Measurements from ENCODE around the gene KIF6.
"Not testable (repeated sequence)": the region's sequence is repeated elsewhere in the genome, so short reads cannot be mapped to it uniquely, and the experiment has no call there.

KIF6 gene

DNA sequence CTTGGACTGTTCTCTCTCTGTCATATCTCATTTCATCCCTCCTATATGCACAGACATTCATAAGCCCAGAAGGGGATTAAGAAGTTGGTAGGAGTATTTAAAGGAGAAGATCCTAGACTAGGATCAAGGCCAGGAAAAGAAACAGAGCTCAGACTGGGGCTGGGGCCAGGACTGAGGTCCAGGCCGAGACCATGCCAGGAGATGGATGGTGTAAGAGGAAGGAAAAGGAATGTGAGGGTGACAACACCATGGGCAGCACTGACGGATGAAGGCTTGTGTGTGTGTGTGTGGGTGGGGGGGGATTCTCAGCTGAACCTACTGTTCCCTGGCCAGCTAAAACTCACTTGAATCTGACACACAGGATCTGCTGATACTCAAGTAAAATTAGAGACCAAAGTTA, 182.1 kb downstream of the KIF6 start:
- DNase-seq = no peak

DNA sequence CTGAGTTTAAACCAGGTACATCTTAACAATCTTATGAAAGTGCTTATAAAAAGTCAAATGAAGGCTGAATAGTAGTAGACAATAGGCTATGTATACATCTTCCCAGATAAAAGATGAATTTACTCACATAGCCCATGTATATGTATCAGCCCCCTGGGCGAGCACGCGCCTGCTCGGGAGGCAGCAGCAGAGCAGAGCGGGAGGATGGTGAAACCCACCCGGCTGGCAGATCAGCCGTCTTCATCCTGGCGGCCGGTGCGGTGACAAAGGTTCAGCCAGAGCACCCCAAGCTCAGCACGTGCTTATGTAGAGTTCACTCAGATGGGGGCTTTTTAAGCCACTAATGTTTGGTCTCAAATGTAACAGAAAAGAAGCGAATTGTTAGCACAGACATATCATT, 184.8 kb downstream of the KIF6 start:
- no peak for DNase-seq

DNA sequence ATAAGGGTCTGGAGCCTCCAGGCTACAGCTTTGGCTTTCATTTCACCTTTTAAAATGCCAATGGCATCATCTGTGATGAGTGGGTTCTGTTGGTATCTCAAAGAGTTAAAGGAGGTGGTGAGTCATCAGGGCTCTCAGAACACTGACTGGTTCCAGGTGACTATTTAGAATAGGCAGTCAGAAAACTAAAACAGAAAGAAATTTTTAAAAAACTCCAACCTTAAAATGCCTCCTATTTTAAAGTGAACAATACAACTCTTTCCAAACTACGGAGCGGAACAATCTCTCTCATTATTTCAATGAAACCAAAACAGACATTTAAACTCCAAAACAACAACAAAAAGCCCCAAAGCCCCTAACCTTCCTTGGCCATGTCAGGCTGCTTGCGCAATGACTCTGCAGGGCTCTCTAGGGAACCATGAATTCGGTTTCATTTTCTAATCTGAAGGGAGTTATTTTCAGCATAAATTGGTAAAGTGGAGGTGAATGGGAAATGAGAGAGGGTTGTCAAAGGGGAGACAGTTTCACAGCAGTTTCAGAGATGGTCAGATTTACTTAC, 194.9 kb downstream of the KIF6 start:
- DNase-seq = no peak

DNA sequence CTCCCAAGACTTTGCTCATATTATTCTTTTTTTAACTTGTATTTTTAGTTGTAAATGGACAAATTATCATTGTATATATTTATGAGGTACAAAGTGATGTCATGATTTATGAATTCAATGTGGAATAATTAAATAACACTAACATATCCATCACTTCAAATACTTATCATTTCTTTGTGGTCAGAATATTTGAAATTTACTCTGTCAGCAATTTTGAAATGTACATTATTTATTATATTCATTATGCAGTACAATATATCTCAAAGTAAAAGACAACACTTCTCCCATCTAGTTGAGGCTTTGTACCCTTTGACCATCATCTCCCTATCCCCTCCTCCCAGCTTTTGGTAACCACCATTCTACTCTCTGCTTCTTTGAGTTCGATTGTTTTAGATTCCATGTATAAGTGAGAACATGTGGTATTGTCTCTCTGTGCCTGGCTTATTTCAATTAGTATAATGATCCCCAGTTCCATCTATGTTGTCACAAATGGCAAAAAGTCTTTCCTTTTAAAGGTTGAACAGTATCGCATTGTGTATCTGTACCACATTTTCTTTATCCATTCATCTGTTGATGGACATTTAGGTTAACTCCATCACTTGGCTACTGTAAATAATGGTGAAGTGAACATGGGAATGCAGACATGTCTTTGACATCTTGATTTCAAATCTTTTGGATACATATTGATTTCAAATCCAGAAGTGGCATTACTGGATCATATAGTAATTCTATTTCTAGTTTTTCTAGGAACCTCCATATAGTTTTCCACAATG, 197.2 kb downstream of the KIF6 start:
- DNase-seq = no peak

DNA sequence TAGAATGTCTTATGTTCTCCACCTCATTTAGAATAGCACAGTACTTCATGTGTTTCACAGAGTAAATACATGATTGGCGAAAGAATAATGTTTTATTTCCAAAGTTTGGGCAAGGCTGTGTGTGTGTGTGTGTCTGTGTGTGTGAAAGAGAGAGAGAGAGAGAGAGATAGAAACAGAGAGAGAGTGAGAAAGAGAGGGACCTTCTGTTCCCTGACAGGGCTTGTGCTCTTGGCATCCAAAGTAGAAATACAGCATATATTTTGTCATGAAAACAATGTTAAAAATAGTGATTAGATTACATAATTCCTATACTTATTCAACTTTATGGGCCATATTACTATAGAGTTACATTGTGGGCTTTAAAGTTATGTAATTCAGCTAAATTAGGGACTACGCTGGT, 201.2 kb downstream of the KIF6 start:
- no peak for DNase-seq

DNA sequence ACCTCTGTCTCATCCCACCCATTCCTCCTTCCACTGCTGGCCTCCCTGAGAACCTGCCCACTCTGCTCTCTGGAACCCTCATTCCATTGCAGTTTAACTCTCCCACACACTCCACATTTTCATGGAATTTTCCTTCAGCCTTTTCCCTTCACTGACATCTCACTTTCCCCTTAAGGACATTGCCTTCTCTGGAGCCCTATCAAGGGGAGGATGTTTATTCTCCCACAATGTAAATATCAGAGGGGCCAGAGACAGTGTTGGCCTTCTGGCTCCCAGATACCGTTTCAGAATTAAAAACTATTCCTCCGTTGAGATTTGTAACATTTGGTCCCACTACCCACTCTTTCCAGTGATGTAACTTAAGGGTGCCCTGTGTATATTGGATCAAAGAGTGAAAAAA, 203.2 kb downstream of the KIF6 start:
- DNase-seq = no peak

DNA sequence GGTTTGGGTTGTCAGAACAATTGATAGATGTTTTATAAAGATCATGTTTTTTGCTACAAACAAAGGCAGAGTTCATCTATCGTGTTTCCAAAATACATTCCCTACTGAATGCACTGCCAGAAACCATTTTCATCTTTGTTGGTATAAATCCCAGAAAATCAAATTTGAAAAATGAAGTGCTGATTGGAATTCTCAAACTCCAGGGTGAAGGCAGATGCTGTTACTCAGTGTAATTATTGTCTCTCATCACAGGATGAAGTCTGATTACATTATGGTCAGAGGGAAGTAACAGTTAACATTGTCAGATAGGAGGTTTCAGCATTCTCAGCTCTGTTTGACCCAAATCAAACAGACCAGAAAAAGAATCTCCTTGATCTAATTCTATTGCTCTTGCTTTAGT, 204.3 kb downstream of the KIF6 start:
- no peak for DNase-seq

DNA sequence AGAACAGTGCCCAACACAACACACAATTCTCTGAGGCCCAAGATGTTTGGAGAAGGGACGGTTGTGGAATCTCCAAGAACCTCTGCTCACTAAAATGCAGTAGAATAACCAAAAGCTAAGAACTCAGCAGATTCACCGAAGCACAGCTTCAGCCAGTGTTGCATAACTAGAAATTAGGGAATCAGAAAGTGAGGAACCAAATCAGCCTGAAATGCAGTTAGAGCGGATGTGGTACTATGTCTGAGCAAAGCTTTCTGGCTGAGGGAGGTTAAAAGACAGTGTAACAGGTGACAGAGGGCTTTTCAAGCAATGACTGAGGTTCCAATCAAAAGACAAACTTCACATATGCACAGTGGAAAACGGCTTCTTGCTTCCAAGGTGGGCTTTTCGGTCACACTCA, 204.8 kb downstream of the KIF6 start:
- no peak for DNase-seq

DNA sequence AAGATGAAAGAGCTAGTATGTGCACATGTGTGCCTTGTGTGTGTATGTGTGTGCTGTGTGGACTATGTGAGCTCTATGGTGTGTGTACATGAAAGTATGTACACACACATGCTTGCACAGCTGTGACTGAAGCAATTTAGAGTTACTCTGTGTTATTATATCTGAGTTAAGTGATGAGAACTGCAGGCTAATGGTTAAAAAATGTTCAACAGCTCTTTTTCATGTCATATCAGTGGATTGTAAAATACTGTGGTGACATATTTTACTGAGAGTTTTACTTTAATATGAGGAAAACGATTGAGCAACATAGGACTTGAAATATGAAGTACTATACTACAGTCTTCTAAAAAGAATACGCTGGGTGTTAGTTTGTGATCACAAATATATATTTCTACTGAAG, 207.0 kb downstream of the KIF6 start:
- no peak for DNase-seq

DNA sequence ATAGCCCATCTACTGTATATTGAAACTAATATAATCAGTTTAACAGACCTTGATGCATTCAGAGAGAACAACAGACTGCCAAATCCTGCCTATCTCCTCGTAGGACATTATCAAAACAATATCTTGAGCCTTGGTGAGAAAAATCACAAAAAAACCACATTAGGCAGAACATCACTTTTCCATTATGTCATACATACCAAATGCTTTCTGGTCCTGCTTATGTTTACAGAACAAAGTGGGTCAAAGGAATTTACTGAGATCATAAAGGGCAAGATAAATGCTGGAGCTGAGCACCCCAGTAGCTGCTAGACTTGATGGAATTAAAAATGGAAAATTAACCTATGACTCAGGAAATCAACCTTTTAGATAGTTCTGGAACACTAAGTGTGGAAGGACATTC, 207.5 kb downstream of the KIF6 start:
- no peak for DNase-seq

DNA sequence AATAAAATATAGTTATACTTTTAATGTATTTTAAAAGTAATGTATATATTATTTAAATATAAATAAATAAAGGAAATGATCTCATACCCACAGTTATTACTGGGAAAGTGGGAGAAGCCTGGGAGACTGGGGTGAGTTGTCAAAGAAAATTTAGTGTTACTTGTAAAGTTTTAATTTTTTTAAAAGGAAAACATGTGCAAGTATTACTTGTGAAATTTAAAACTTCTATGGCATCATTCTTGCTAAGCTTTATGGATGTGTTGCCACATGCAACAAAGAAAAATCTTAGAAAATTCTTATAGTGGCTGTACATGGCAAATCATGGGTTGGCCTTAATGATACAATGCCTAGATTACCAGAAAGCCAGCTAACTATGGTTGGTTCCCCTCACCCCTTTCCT, 208.7 kb downstream of the KIF6 start:
- no peak for DNase-seq

DNA sequence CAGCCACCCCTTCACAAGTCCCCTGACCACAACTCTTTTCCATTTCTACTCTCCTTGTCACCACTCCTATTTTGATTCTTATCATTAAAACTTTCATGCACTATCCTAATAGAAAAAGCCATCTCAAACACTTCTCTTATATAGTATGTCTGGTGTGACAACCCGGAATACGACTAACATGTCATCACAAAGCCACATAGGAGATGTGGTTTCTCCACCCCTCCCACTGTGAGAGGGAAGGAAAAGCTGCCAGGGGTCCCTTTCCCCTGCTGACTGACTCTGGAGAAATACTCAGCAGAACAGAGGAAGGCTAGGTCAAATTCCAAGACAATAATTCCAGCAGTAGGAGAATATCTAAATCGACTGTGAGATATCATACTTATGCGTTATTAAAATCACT, 209.7 kb downstream of the KIF6 start:
- no peak for DNase-seq

DNA sequence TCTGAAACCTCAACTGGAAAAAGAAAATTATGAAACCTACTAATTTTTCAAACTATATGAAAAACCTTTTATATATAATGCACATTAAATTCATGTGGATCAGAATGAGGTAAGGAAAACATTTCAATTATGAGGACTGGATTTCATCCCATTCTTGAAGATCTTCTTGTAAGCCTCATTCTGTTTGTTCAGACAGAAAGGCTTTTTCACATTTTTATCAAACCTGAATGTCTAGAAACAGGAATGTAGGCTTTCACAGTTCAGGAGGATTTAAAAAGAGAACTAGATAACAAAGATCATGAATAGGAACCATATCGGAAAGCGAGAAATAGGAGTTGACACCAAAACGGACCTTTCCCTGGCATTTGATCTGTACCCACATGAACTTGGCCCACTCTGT, 210.2 kb downstream of the KIF6 start:
- no peak for DNase-seq

DNA sequence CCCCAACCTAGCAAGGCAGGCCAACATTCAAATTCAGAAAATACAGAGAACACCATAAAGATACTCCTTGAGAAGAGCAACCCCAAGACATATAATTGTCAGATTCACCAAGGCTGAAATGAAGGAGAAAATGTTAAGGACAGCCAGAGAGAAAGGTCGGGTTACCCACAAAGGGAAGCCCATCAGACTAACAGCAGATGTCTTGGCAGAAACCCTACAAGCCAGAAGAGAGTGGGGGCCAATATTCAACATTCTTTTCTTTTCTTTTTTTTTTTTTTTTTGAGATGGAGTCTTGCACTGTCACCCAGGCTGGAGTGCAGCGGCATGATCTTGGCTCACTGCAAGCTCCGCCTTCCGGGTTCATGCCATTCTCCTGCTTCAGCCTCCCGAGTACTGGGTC, 215.4 kb downstream of the KIF6 start:
- not testable (repeated sequence) for DNase-seq

DNA sequence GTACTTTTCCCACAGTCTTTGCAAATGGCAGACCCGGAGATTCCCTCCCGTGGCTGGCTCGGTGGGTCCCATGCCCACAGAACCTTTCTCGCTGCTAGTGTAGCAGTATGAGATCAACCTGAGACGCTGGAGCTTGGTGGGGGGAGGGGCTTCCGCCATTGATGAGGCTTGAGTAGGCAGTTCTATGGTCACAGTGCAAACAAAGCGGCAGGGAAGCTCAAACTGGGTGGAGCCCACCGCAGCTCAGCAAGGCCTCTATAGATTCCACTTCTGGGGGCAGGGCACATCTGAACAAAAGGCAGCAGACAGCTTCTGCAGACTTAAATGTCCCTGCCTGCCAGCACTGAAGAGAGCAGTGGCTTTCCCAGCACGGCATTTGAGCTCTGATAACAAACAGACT, 216.7 kb downstream of the KIF6 start:
- DNase-seq = no peak

DNA sequence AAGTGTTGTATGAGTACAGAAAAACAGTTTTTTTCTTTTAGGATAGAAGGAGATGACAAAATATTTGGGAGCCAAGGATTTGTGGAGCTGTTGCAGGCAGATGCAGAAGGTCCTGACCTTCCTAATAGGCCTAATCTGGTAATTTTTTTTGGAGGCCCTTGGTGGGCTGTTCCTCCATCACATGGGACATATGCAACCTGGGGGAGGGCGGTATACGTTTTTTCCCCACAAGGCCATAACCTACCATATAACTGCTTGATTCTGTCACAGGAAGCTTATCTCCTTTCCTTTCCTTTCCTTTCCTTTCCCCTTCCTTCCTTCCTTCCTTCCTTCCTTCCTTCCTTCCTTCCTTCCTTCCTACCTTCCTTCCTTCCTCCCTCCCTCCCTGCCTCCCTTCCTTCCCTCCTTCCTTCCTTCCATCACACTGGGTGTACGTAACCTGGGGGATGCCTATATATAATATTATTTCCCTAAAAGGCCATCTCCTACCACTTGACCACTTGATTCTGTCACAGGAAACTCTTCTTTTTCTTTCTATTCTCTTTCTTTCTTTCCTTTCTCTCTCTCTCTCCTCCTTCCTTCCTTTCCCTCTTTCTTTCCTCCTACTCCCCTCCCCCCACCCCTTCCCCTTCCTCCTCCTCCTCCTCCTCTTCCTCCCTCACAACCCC, 217.7 kb downstream of the KIF6 start:
- DNase-seq = no peak

DNA sequence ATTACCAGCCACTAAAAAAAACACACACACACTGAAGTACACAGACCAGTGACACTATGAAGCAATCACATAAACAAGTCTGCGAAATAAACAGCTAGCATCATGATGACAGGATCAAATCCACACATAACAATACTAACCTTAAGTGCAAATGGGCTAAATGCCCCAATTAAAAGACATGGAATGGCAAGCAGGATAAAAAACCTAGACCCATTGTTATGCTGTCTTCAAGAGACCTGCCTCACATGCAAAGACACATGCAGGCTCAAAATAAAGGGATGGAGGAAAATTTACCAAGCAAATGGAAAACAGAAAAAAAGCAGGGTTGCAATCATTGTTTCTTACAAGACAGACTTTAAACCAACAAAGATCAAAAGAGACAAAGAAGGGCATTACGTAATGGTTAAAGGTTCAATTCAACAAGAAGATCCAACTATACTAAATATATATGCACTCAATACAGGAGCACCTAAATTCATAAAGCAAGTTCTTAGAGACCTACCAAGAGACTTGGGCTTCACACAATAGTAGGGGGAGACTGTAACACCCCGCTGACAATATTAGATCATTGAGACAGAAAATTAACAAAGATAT, 222.7 kb downstream of the KIF6 start:
- DNase-seq = not testable (repeated sequence)

DNA sequence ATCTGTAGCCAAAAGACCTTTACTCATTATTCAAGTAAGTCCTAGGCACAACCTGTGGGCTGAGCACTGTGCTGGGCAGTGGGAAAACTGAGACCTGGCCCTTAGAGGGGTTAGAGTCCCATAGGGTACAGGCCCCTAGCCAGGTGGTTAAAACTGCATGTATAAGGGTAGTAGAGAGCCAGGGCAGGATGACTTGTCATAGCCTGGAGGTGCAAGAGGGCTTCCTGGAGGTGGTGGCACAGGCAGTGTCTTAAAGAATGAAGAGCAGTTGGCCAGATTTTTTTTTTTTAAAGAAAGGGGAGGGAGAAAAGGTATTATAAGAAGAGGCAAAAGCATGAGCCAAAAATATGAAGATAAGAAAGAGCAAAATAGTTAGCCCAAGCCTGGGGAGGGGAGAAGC, 226.2 kb downstream of the KIF6 start:
- DNase-seq = no peak

DNA sequence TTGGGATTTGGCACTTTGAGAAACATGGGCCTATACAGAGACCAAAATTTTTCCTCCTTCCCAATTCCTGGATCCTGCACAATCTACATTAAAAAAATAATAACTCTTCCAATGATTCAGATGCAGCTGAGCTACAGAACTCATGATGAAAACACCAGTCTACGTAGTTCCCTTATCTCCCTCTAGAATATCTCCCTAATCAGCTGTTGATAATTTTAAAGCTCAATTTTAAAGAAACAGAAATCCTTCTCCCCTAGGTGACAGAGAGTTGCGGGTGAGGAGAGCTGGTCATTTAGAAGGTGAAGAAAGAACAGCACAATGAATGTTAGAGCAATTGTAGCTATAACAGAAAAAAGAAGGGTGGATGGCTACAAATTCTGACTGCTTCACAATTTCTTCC, 227.1 kb downstream of the KIF6 start:
- DNase-seq = no peak

DNA sequence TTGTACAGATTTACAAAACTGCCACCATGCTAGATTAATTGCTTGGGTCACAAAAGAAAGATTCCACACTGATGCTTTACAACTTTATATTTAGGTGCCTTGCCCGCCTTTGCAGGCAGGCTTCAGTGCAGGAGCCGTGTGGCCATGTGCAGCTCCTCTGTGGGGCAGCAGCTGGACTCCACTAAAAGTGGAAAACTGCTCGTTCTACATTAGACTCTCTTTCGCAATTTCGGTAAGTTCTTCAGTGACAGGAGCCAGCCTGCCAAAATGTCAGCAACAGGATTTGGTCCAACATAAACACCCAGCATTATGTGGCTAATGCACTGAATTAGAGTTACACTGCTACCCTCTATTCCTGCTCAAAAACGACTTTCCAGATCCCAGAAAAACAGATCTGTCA, 228.3 kb downstream of the KIF6 start:
- no peak for DNase-seq

DNA sequence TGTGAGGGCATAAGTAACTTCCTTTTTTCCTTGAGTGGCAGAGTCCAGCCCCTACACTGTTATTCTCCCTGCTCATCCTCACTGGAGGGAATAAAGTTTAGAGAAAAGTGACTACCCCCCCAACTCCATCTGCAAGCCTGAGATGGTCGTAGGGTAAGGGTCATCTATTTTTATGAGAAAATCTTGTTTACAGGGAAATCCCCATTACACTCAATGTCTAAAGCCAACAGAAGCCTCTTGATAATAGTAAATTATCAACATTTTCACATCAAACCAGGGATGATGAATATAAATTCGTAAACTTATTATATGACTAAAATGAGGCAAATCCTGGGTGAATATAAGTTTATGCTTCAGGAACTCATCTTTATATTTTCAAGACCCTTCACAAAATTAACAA, 228.8 kb downstream of the KIF6 start:
- no peak for DNase-seq

DNA sequence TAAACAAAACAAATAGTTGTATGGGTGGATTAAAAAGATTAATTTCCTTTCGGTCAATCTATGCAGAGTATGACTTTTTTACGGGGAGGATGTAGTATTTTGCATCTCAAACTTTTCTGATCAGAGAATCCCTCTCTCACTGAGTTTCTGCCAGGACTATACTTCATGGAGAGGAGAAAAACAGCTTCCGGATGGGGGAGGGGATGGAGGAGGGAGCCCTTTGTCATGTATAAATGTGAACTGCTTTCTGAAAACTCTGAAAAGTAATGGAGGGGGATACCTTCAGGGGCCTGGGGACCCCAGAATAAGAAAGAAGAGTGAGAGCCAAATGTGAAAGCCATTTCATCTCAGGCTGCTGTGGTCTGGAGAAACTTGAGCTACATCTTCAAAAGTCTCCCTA, 229.6 kb downstream of the KIF6 start:
- DNase-seq = no peak

DNA sequence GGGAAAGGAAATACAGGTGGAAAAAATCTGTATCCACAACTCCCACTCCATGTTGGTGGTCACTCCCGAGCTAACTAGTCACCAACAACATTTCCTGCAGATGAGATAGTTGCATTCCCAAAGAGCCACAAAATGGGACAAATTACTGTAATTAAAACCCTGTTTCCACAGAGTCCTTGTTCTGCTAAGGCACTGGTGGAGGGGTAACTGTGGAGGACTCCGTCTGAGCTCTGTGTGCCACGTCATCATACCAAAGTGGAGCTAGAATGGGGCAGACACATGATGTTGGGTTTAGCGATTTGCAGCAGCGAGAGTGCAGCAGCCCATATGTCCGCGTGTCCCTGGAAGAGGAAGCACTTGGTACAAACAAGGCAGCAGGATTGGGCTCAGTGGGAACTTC, 230.2 kb downstream of the KIF6 start:
- no peak for DNase-seq

DNA sequence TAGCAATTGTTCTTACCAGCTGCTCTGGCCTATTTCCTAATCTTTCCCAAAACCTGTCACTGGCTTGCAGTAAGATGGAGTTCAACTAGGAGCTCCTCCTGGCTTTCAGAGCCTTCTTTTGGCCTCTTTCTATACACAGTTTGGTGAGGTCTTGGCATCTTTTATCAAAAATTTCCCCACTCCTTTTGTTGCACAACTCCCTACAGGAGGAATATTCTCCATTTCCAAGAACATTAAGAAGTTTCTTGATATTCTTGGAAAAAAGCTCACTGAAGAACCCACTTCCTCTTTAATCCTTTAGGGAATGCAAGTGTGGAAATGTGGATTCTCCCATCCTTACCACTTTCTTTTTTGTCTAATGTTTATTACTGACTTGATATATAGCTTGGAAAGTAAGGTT, 231.4 kb downstream of the KIF6 start:
- no peak for DNase-seq
